HEK293 (cell line): ENCODE measurements around the gene C1QTNF1.

Experiments used
- BCL11B ChIP-seq: fragments of 450-650 bp; formaldehyde crosslinking; IDR thresholded peaks from 2 replicates; pipeline ENCODE4 v1.5.1; 2016; ENCODE audit warnings: low read depth, missing biosample characterization, missing genetic modification characterization
- EGR2 ChIP-seq: fragments of 450-650 bp; formaldehyde crosslinking; IDR thresholded peaks from 2 replicates; pipeline ENCODE4 v1.5.1; 2016; ENCODE audit warnings: low read depth, missing biosample characterization, missing genetic modification characterization
- GLI4 ChIP-seq: fragments of 450-650 bp; formaldehyde crosslinking; IDR thresholded peaks from 2 replicates; pipeline ENCODE4 v1.5.1; 2016; ENCODE audit warnings: missing biosample characterization, missing genetic modification characterization
- GLIS1 ChIP-seq: fragments of 450-650 bp; formaldehyde crosslinking; IDR thresholded peaks from 2 replicates; pipeline ENCODE4 v1.5.1; 2016; ENCODE audit warnings: missing biosample characterization, missing genetic modification characterization
- KLF1 ChIP-seq: fragments of 450-650 bp; formaldehyde crosslinking; IDR thresholded peaks from 2 replicates; pipeline ENCODE4 v1.5.1; 2016; ENCODE audit warnings: missing biosample characterization, missing genetic modification characterization
- KLF17 ChIP-seq: fragments of 450-650 bp; formaldehyde crosslinking; IDR thresholded peaks from 2 replicates; pipeline ENCODE4 v1.5.1; 2016; ENCODE audit warnings: missing biosample characterization, missing genetic modification characterization
- PATZ1 ChIP-seq: fragments of 450-650 bp; formaldehyde crosslinking; IDR thresholded peaks from 2 replicates; pipeline ENCODE4 v1.5.1; 2016; ENCODE audit warnings: missing biosample characterization, missing genetic modification characterization
- PRDM10 ChIP-seq: fragments of 450-650 bp; formaldehyde crosslinking; IDR thresholded peaks from 2 replicates; pipeline ENCODE4 v1.5.1; 2016; ENCODE audit warnings: missing biosample characterization, missing genetic modification characterization
- TSHZ1 ChIP-seq: fragments of 450-650 bp; formaldehyde crosslinking; IDR thresholded peaks from 2 replicates; pipeline ENCODE4 v1.5.1; 2016; ENCODE audit warnings: missing biosample characterization, missing genetic modification characterization, borderline replicate concordance
- WT1 ChIP-seq: fragments of 450-650 bp; formaldehyde crosslinking; IDR thresholded peaks from 2 replicates; pipeline ENCODE4 v1.5.1; 2016; ENCODE audit warnings: missing biosample characterization, missing genetic modification characterization
- ZBTB17 ChIP-seq: fragments of 450-650 bp; formaldehyde crosslinking; IDR thresholded peaks from 2 replicates; pipeline ENCODE4 v1.5.1; 2016; ENCODE audit warnings: missing biosample characterization, missing genetic modification characterization
- ZBTB48 ChIP-seq: fragments of 450-650 bp; formaldehyde crosslinking; IDR thresholded peaks from 2 replicates; pipeline ENCODE4 v1.5.1; 2016; ENCODE audit warnings: missing biosample characterization, missing genetic modification characterization
- ZEB2 ChIP-seq: fragments of 450-650 bp; formaldehyde crosslinking; IDR thresholded peaks from 2 replicates; pipeline ENCODE4 v1.5.1; 2016; ENCODE audit warnings: missing biosample characterization, missing genetic modification characterization
- ZNF121 ChIP-seq: fragments of 450-650 bp; formaldehyde crosslinking; IDR thresholded peaks from 2 replicates; pipeline ENCODE4 v1.5.1; 2016; ENCODE audit warnings: missing biosample characterization, missing genetic modification characterization
- ZNF311 ChIP-seq: fragments of 450-650 bp; formaldehyde crosslinking; IDR thresholded peaks from 2 replicates; pipeline ENCODE4 v1.5.1; 2017; ENCODE audit warnings: missing biosample characterization, missing genetic modification characterization, borderline replicate concordance
- ZNF354C ChIP-seq: fragments of 450-650 bp; formaldehyde crosslinking; IDR thresholded peaks from 2 replicates; pipeline ENCODE4 v1.5.1; 2016; ENCODE audit warnings: missing biosample characterization, missing genetic modification characterization, low read depth, borderline replicate concordance
- ZNF366 ChIP-seq: fragments of 450-650 bp; formaldehyde crosslinking; conservative IDR thresholded peaks from 2 replicates; pipeline ENCODE4 v1.5.1; 2016; ENCODE audit warnings: missing biosample characterization, missing genetic modification characterization
- ZNF391 ChIP-seq: fragments of 450-650 bp; formaldehyde crosslinking; IDR thresholded peaks from 2 replicates; pipeline ENCODE4 v1.5.1; 2016; ENCODE audit warnings: low read depth, missing biosample characterization, missing genetic modification characterization, borderline replicate concordance
- ZNF398 ChIP-seq: fragments of 450-650 bp; formaldehyde crosslinking; IDR thresholded peaks from 2 replicates; pipeline ENCODE4 v1.5.1; 2017; ENCODE audit warnings: missing biosample characterization, missing genetic modification characterization
- ZNF596 ChIP-seq: fragments of 450-650 bp; IDR thresholded peaks from 2 replicates; pipeline ENCODE4 v1.5.0; 2018; ENCODE audit warnings: missing biosample characterization, mild to moderate bottlenecking, missing genetic modification characterization, moderate library complexity
- ZNF629 ChIP-seq: fragments of 450-650 bp; formaldehyde crosslinking; IDR thresholded peaks from 2 replicates; pipeline ENCODE4 v1.5.1; 2017; ENCODE audit warnings: missing biosample characterization, missing genetic modification characterization
- ZNF843 ChIP-seq: fragments of 450-650 bp; formaldehyde crosslinking; IDR thresholded peaks from 2 replicates; pipeline ENCODE4 v1.5.1; 2016; ENCODE audit warnings: missing biosample characterization, missing genetic modification characterization

C1QTNF1 gene

GRCh38 chr17:79019632-79020584 lies 4.1 kb upstream of the C1QTNF1 start (continued):
- peak; percentile 62; the same call in 1 of the 2 replicates for TF ChIP-seq PRDM10
- peak; percentile 63 for TF ChIP-seq ZEB2 (tag by site-specific recombination)
- no peak for TF ChIP-seq PATZ1 (tag by site-specific recombination)
- peak; percentile 99 for TF ChIP-seq KLF17 (tag by site-specific recombination)
- peak; percentile 68 for TF ChIP-seq KLF1 (tag by site-specific recombination)
- TF ChIP-seq ZNF366 (tag by site-specific recombination) = peak; percentile 44
- TF ChIP-seq ZNF596 (tag by site-specific recombination) = no peak
- TF ChIP-seq ZNF391 (tag by site-specific recombination) = no peak
- TF ChIP-seq BCL11B = no peak
- no peak for TF ChIP-seq ZNF311
- no peak for TF ChIP-seq ZNF398 (tag by site-specific recombination)
- TF ChIP-seq ZNF354C (tag by site-specific recombination) = no peak
- peak; percentile 78 for TF ChIP-seq ZBTB48 (tag by site-specific recombination)
- no peak for TF ChIP-seq GLI4
- 0 out of 2 replicates have a peak, but pooled peaks have one; percentile 32 for TF ChIP-seq ZNF629
- 0 out of 2 replicates have a peak, but pooled peaks have one; percentile 37 for TF ChIP-seq ZBTB17 (tag by site-specific recombination)
- peak; percentile 58 for TF ChIP-seq WT1 (tag by site-specific recombination)
- peak; percentile 74 for TF ChIP-seq GLIS1 (tag by site-specific recombination)
- TF ChIP-seq ZNF121 = no peak
- TF ChIP-seq ZNF843 (tag by site-specific recombination) = peak; percentile 47
- no peak for TF ChIP-seq TSHZ1 (tag by site-specific recombination)
- TF ChIP-seq EGR2 (tag by site-specific recombination) = no peak
- TF ChIP-seq, all 188 proteins: peak for 27
